Measurements from ENCODE around the gene MAPT. TPM values are rescaled to one million over a fixed set of nuclear protein-coding genes. Genes with fewer than 3 reads are reported as not detected.

MAPT gene
- total RNA-seq, 1 experiment from 2014 or later: 1.6 TPM

DNA sequence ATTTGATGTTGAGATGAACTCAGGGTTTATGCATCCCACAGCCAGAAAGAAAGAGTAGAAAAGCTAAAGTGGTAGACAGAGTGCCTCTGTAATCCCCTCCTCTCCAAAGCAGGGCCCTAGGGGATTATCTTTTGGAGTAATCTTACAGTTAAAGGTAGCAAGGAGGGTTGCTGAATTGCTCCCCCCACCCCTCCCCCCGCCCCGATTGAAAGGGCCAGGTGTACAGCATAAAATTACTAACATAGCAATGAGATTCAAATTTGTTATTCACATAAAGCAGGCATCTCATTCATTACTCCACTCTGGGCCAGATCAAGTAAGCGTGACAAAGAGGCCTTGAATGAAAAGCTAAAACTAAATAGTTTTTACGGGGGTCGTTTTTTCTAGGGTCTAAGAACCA is 177.4 kb downstream of the MAPT start:
- Mint-ChIP-seq H3K4me1 (ENCODE audit: low read depth, unreplicated experiment) (peaks cover 23% of the 10 kb centered on the region), H3K4me3 (ENCODE audit: low read depth, unreplicated experiment) (no peak overlapping the region), H3K9me3 (ENCODE audit: low read depth, unreplicated experiment) (no peaks in the 10 kb centered on the region), H3K36me3 (ENCODE audit: insufficient read depth, unreplicated experiment) (peaks cover 36% of the 10 kb centered on the region), H3K27me3 (ENCODE audit: unreplicated experiment) (no peaks in the 10 kb centered on the region), H3K27ac (ENCODE audit: unreplicated experiment) (no peak overlapping the region)
- intact Hi-C loops (cut with micrococcal nuclease; ENCODE audit: unreplicated experiment): no loop called here
- no TSS peak for BruUV-seq (replicated peaks)
- TF ChIP-seq, protein P1, sequence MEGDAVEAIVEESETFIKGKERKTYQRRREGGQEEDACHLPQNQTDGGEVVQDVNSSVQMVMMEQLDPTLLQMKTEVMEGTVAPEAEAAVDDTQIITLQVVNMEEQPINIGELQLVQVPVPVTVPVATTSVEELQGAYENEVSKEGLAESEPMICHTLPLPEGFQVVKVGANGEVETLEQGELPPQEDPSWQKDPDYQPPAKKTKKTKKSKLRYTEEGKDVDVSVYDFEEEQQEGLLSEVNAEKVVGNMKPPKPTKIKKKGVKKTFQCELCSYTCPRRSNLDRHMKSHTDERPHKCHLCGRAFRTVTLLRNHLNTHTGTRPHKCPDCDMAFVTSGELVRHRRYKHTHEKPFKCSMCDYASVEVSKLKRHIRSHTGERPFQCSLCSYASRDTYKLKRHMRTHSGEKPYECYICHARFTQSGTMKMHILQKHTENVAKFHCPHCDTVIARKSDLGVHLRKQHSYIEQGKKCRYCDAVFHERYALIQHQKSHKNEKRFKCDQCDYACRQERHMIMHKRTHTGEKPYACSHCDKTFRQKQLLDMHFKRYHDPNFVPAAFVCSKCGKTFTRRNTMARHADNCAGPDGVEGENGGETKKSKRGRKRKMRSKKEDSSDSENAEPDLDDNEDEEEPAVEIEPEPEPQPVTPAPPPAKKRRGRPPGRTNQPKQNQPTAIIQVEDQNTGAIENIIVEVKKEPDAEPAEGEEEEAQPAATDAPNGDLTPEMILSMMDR (IDR thresholded peaks at IDR 0.05; ENCODE audit: unreplicated experiment): no peak
- DNase-seq: no peak
- CTCF ChIA-PET: interaction anchor here (0.6 to 1.1 kb wide), 3 partner anchors 20 to 98 kb away, joined by 4 to 6 read pairs (median 4); no protein-coding TSS in a partner anchor

DNA sequence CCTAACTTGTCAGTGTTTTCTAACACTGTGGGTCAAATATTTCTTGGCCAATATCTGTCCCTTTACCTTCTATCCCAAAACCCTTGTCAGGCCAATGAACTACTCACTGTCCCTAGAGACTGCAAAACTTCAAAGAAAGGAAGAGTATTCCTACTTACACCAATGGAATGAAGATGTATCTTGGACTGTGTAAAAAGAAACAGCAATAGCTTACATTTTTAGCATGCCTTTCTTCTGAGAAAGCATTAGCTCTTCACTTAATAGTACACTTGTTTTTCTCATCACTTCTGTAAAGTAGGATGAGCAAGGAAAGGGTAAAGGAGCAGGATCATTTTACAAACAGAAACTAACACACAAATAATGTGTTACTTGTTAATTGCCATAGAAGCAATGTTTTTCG is 178.6 kb downstream of the MAPT start:
- no peak for DNase-seq
- TF ChIP-seq, protein P1 (IDR thresholded peaks at IDR 0.05; ENCODE audit: unreplicated experiment): no peak
- no TSS peak for BruUV-seq (replicated peaks)
- peaks cover 42% of the 10 kb centered on the region for H3K36me3 Mint-ChIP-seq (ENCODE audit: insufficient read depth, unreplicated experiment)
- H3K4me3 Mint-ChIP-seq (ENCODE audit: low read depth, unreplicated experiment): no peak overlapping the region
- H3K4me1 Mint-ChIP-seq (ENCODE audit: low read depth, unreplicated experiment): peaks cover 23% of the 10 kb centered on the region
- no peaks in the 10 kb centered on the region for H3K27me3 Mint-ChIP-seq (ENCODE audit: unreplicated experiment)
- intact Hi-C loops (cut with micrococcal nuclease; ENCODE audit: unreplicated experiment): no loop called here
- CTCF ChIA-PET: no interaction called here
- H3K9me3 Mint-ChIP-seq (ENCODE audit: low read depth, unreplicated experiment): no peaks in the 10 kb centered on the region
- H3K27ac Mint-ChIP-seq (ENCODE audit: unreplicated experiment): no peak overlapping the region

GRCh38 chr17:46074540-46074939 is 180.2 kb downstream of the MAPT start:
- Mint-ChIP-seq H3K36me3 (ENCODE audit: insufficient read depth, unreplicated experiment) (peaks cover 50% of the 10 kb centered on the region), H3K4me1 (ENCODE audit: low read depth, unreplicated experiment) (peaks cover 23% of the 10 kb centered on the region), H3K27ac (ENCODE audit: unreplicated experiment) (no peak overlapping the region), H3K9me3 (ENCODE audit: low read depth, unreplicated experiment) (no peaks in the 10 kb centered on the region), H3K4me3 (ENCODE audit: low read depth, unreplicated experiment) (no peak overlapping the region), H3K27me3 (ENCODE audit: unreplicated experiment) (no peaks in the 10 kb centered on the region)
- intact Hi-C loops (cut with micrococcal nuclease; ENCODE audit: unreplicated experiment): no loop called here
- CTCF ChIA-PET: interaction anchor here (0.6 kb wide), 1 partner anchor 15 kb away, joined by 4 read pairs; no protein-coding TSS in a partner anchor
- TF ChIP-seq, protein P1 (IDR thresholded peaks at IDR 0.05; ENCODE audit: unreplicated experiment): no peak
- no peak for DNase-seq
- no TSS peak for BruUV-seq (replicated peaks)

Other genes starting within 250 kb of the MAPT start
- not detected in 2 replicates for gene CRHR1, start 110.2 kb upstream of the MAPT start, total RNA-seq (2022)
- gene SPPL2C, start 49.7 kb upstream of the MAPT start, total RNA-seq (2022): not detected in 2 replicates
- not detected in 2 replicates for gene STH, start 104.7 kb downstream of the MAPT start, total RNA-seq (2022)

All from Calu3 (cell line).